Fibroblast of lung (primary cell): ENCODE results near the gene ZNF618. TPM values are rescaled to one million over a fixed set of nuclear protein-coding genes. Genes with fewer than 3 reads are reported as not detected.

Experiments used
- DNase-seq, 2 donors: peaks; one replicate each; pipeline versions ENCODE4 v3.0.0 to v3.0.0-alpha.2; 2010; ENCODE audit warnings: low read depth in 2 of 2
- H2AFZ ChIP-seq: 2 replicates; pipeline ENCODE4 v1.5.1; 2012; ENCODE audit warnings: low read length, control low read depth, inconsistent platforms
- H3K27ac ChIP-seq: 2 replicates; pipeline ENCODE4 v1.5.1; 2011; ENCODE audit warnings: low read length, control low read depth; ENCODE audit not compliant: insufficient read depth
- H3K27me3 ChIP-seq: 2 replicates; pipeline ENCODE4 v1.5.1; 2011; ENCODE audit warnings: mild to moderate bottlenecking, low read length; ENCODE audit not compliant: control insufficient read depth, insufficient read depth
- H3K36me3 ChIP-seq: 2 replicates; pipeline ENCODE4 v1.5.1; 2011; ENCODE audit warnings: low read length; ENCODE audit not compliant: control insufficient read depth, insufficient read depth
- H3K4me1 ChIP-seq: 2 replicates; pipeline ENCODE4 v1.5.1; 2011; ENCODE audit warnings: low read length; ENCODE audit not compliant: control insufficient read depth, insufficient read depth; ENCODE audit errors: extremely low read depth
- H3K4me2 ChIP-seq: 2 replicates; pipeline ENCODE4 v1.5.1; 2011; ENCODE audit warnings: low read length, control low read depth; ENCODE audit not compliant: insufficient read depth; ENCODE audit errors: extremely low read depth
- H3K4me3 ChIP-seq, 4 experiments: fragments of 200-600 bp in 1 of 4; sonication (generic) in 1 of 4; replicated peaks in 1 of 4; 2 replicates each; pipeline ENCODE4 v1.5.1; 2011 to 2016; ENCODE audit warnings: low read length in 4 of 4, low read depth in 3 of 4, mild to moderate bottlenecking in 3 of 4, control low read depth in 2 of 4, inconsistent platforms in 1 of 4, mixed read lengths in 1 of 4; ENCODE audit not compliant: insufficient read depth in 1 of 4; ENCODE audit errors: control extremely low read depth in 1 of 4
- H3K79me2 ChIP-seq: 2 replicates; pipeline ENCODE4 v1.5.1; 2012; ENCODE audit warnings: mild to moderate bottlenecking, low read length, inconsistent platforms; ENCODE audit not compliant: control insufficient read depth, insufficient read depth
- H3K9ac ChIP-seq: 2 replicates; pipeline ENCODE4 v1.5.1; 2011; ENCODE audit warnings: mild to moderate bottlenecking, low read length, control low read depth; ENCODE audit not compliant: insufficient read depth
- H3K9me3 ChIP-seq: 2 replicates; pipeline ENCODE4 v1.5.1; 2012; ENCODE audit warnings: low read depth, low read length; ENCODE audit not compliant: control insufficient read depth, insufficient read depth
- H4K20me1 ChIP-seq: 2 replicates; pipeline ENCODE4 v1.5.1; 2011; ENCODE audit warnings: low read length; ENCODE audit not compliant: control insufficient read depth, insufficient read depth; ENCODE audit errors: extremely low read depth
- CTCF ChIP-seq, 2 donors: IDR thresholded peaks in 1 of 2; conservative IDR thresholded peaks in 1 of 2; 1 replicate in 1 of 2; 2 replicates in 1 of 2; pipeline ENCODE4 v1.5.1; 2011 to 2012; ENCODE audit warnings: low read length in 2 of 2, control low read depth in 1 of 2, inconsistent platforms in 1 of 2, low read depth in 1 of 2, mild to moderate bottlenecking in 1 of 2
- EZH2 ChIP-seq: IDR thresholded peaks from 2 replicates; pipeline ENCODE4 v1.5.1; 2012; ENCODE audit warnings: low read length, control low read depth, mild to moderate bottlenecking; ENCODE audit errors: missing control alignments
- polyA plus RNA-seq, 2 donors: library from polyadenylated mRNA; depleted of rRNA in 1 of 2; stranded (reverse) in 1 of 2; unstranded in 1 of 2; fragments of >200 nt; gene quantifications; 2 replicates each; pipeline ENCODE4 v1.2.1, GENCODE V29; 2011 to 2012; ENCODE audit warnings: missing spikeins in 1 of 2
- total RNA-seq: library from RNA; depleted of rRNA; stranded (reverse); fragments of >200 nt; gene quantifications from 2 replicates; pipeline ENCODE4 v1.2.1, GENCODE V29; 2014

ZNF618 gene
- total and polyA plus RNA-seq, 2 donors (not counting 1 experiment from before 2014, with no cell fraction given): 6.6 to 8.6 TPM

- no peak overlapping the region for H3K9ac ChIP-seq
- peaks cover 21% of the 10 kb centered on the region for H3K27me3 ChIP-seq
- H3K9me3 ChIP-seq: no peaks in the 10 kb centered on the region
- TF ChIP-seq CTCF (conservative IDR thresholded peaks at IDR 0.05 in 1 of 2, IDR thresholded peaks at IDR 0.05 in 1 of 2; ENCODE audit: low read depth in 1 of 2, low read length in 2 of 2) (no peak), EZH2 (no peak)
- no peak overlapping the region for H2AFZ ChIP-seq
- no peaks in the 10 kb centered on the region for H3K79me2 ChIP-seq
- H3K36me3 ChIP-seq: no peaks in the 10 kb centered on the region
- no peak overlapping the region for H3K27ac ChIP-seq
- H3K4me3 ChIP-seq: no peak overlapping the region
- no peak overlapping the region for H3K4me2 ChIP-seq
- H3K4me1 ChIP-seq: no peaks in the 10 kb centered on the region
- DNase-seq: no peak
- no peaks in the 10 kb centered on the region for H4K20me1 ChIP-seq
These were observed 226.4 kb downstream of the ZNF618 start for GRCh38 chr9:114102484-114102883.

GRCh38 chr9:114105236-114105635, 229.1 kb downstream of the ZNF618 start:
- H4K20me1 ChIP-seq: no peaks in the 10 kb centered on the region
- no peak for DNase-seq
- no peak overlapping the region for H3K4me2 ChIP-seq
- no peak overlapping the region for H3K27ac ChIP-seq
- no peaks in the 10 kb centered on the region for H3K36me3 ChIP-seq
- no peak overlapping the region for H3K9ac ChIP-seq
- no peak overlapping the region for H2AFZ ChIP-seq
- H3K79me2 ChIP-seq: no peaks in the 10 kb centered on the region
- no peaks in the 10 kb centered on the region for H3K9me3 ChIP-seq
- no peak overlapping the region for H3K4me3 ChIP-seq
- H3K4me1 ChIP-seq: no peaks in the 10 kb centered on the region
- no peak for TF ChIP-seq CTCF (conservative IDR thresholded peaks at IDR 0.05 in 1 of 2, IDR thresholded peaks at IDR 0.05 in 1 of 2; ENCODE audit: low read depth in 1 of 2, low read length in 2 of 2)
- no peak for TF ChIP-seq EZH2
- peaks cover 6% of the 10 kb centered on the region for H3K27me3 ChIP-seq

Other genes starting within 250 kb of the ZNF618 start
- gene AMBP, start 202.0 kb downstream of the ZNF618 start, total RNA-seq: 0.17 and 0.51 TPM in 2 replicates
- 0.07 and 0.15 TPM in 2 replicates for gene AMBP, start 202.0 kb downstream of the ZNF618 start, polyA plus RNA-seq
- gene KIF12, start 223.0 kb downstream of the ZNF618 start, total RNA-seq: not detected in 2 replicates
- not detected in 2 replicates for gene KIF12, start 223.0 kb downstream of the ZNF618 start, polyA plus RNA-seq